ACHN (cell line): ENCODE measurements around the gene EDEM1.
"Not testable (repeated sequence)": the region's sequence is repeated elsewhere in the genome, so short reads cannot be mapped to it uniquely, and the experiment has no call there.

Experiments
- DNase-seq: peaks from one replicate; pipeline ENCODE4 v3.0.0-alpha.2; 2015
- in situ Hi-C: cut with HindIII; loops from 2 replicates; pipeline ENCODE4 v1.10.0; 2017; ENCODE audit warnings: low sequenced_read_pairs, low pct_ligation_motif_present, low pct_unique_long_range_greater_than_20kb

Gene EDEM1

GRCh38 chr3:5168110-5168509 lies 19.4 kb upstream of the EDEM1 start:
- DNase-seq, result no peak
- in situ Hi-C loops, result no loop called here

GRCh38 chr3:5169807-5170206 lies 17.7 kb upstream of the EDEM1 start:
- no peak for DNase-seq
- in situ Hi-C loops, result no loop called here

- DNase-seq, result no peak
- in situ Hi-C loops, result no loop called here
Measured at GRCh38 chr3:5170975-5171374, 16.5 kb upstream of the EDEM1 start.

GRCh38 chr3:5172018-5172417 lies 15.5 kb upstream of the EDEM1 start:
- in situ Hi-C loops, result no loop called here
- no peak for DNase-seq

DNA sequence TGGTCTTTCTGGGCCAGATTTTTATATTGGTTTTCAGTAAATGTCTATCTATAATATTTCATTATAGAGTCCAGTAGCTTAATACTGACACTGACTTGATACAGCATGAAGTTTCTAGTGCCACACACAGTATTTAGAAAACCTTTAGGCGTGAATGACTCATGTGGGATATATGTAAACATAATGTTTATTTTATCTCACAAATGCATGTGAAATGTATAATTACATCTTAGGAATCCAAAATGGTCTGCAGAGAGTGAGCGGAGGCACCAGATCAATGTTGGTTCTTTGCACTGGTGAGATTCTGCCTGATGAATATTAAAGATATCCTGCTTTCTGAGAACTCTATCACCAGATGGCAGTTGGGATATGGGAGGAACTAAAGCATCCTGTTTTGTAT lies 8.5 kb upstream of the EDEM1 start:
- DNase-seq, in situ Hi-C loops: not testable (repeated sequence)

- DNase-seq, result no peak
- in situ Hi-C loops, result no loop called here
Measured at GRCh38 chr3:5181469-5182141, 5.9 kb upstream of the EDEM1 start.

DNA sequence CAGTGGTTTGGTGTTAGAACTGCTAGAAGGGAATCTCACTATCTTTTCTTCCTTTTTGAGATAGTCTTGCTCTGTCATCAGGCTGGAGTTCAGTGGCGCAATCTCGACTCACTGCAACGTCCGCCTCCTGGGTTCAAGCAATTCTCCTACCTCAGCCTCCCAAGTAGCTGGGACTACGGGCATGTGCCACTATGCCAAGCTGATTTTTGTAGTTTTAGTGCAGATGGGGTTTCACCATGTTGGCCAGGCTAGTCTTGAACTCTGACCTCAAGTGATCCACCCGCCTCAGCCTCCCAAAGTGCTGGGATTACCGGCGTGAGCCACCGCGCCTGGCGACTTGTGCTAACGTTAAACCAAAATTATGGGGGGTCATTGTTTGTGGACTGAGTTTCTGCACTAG lies 3.8 kb upstream of the EDEM1 start:
- in situ Hi-C loops, DNase-seq: not testable (repeated sequence)

DNA sequence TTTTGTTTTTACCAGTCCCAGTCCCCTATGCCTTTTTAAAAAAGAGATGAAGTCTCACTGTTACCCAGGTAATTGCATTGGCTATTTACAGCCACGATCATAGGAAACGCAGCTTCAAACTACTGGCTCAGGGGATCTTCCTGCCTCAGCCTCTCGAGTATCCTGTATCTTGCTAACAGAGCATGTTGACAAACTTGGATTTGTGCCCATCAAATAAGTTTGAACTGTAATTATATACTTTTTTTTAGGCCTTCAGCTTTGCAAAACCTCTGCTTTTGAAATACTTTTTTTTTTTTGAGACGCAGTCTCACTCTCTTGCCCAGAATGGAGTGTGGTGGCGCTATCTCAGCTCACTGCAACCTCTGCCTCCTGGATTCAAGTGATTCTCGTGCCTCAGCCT lies 3.0 kb upstream of the EDEM1 start:
- in situ Hi-C loops, result no loop called here
- DNase-seq, result no peak

- DNase-seq, result no peak
- in situ Hi-C loops, result no loop called here
Measured at GRCh38 chr3:5185093-5185673, 2.3 kb upstream of the EDEM1 start.

GRCh38 chr3:5186089-5186857 lies 1.2 kb upstream of the EDEM1 start:
- in situ Hi-C loops, result no loop called here
- DNase-seq, result no peak

- in situ Hi-C loops, result no loop called here
- DNase-seq, result peak; percentile 40
Measured at GRCh38 chr3:5186858-5187155, 700 bp upstream of the EDEM1 start.

GRCh38 chr3:5187920-5188418 lies 462 bp downstream of the EDEM1 start:
- in situ Hi-C loops, result no loop called here
- DNase-seq, result peak; percentile 47

DNA sequence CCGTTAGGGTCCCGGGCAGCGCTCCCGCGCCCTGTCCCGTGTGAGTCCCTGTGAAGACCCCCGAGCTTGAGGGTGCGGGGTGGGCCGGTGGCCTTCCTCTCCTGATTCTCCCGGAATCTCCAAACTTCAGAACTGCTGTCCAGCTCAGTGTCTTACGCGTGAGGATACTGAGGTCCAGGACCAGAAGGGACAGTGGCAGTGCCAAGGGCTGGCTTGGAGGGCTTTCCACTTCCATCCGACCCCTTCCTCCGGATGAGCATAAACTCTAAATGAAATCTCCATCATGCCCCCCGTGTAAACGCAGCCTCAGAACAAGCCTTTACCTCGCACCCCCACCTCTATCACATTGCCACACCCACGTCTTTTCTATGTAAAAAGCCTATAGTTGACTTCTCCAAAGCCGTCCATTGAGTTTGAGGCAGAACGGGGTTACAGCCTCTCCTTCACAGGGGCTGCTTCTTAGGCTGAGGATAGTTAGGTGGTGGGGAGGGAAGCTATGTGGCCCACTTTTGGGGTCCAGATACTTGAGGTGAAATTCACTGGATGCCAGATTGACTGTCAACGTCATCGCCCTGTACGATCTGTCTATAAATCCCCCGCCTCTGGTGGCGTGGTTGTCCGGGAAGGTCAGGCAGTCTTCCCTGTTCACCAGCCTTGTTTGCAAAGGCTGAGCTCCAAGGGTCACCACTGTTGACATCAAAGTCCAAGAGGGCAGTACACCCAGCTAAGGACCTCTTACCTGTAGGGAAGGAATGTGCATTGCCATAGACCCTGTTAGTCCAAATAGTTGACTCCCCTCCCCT lies 1.1 kb downstream of the EDEM1 start:
- DNase-seq, result peak; percentile 33
- in situ Hi-C loops, result no loop called here

DNA sequence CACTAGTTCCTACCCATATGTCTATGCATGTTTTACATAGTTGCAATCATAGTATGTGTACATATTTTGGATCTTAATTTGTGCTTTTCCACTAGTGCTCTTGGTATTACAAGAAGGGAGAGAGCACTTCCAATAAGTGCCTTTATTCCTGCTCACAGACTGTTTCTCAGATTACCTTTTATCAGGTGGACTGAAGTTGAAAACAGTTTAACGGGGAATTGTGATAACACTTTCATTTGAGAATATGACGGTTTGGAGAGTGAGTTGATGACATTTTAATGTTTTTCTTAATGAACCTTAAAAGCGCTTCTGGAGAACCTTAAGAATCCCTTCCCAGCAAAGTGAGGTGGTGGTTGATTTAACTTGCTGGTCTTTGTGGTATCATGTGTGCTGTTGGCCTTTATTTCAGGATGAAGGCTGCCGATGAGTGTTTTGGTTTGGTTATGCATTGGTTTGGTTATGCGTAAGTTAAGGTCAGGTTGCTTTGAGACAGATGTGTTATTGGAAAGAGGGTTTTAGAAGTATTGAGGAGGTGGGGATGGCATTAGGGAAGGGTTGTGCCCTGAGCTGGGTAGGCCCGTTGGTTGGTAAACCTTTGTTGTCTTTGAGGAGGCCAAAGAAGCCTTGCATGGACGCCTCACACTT lies 2.8 kb downstream of the EDEM1 start:
- in situ Hi-C loops, result no loop called here
- no peak for DNase-seq

DNA sequence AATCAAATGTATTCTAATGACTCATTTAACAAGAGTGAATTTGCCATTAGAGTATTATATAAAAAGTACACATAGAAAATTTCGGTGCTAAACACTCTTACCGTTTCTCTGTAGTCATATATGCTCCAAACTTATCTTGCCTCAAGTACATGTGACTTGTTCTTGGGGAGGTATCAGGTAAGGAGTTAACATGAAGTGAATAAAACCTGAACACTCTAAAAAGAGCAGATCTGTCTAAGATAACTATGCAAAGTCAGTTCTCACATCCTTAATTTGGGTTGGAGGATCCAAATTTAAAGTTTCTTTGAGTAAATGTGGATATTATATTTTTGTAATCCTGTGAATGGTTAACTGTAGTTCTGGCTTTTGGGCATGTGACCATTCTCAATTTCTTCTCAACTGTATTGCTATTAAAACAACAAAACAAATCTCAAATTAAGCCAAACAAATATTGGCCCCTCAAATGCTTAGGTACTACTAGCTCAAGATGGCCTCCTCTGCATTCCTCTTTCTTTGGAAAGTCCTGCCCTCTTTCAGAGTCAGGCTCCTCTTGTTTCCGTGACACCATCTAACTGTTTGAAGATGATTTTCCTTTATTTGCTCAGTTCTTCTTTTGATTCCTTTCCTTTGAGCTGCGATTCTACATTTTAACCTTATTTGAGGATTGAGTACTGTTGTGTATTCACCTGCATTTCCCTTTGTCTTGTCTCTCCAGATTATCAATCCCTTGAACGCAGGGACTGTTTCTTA lies 4.2 kb downstream of the EDEM1 start:
- in situ Hi-C loops, result no loop called here
- no peak for DNase-seq

GRCh38 chr3:5192571-5193365 lies 5.3 kb downstream of the EDEM1 start:
- in situ Hi-C loops, result no loop called here
- DNase-seq, result no peak

DNA sequence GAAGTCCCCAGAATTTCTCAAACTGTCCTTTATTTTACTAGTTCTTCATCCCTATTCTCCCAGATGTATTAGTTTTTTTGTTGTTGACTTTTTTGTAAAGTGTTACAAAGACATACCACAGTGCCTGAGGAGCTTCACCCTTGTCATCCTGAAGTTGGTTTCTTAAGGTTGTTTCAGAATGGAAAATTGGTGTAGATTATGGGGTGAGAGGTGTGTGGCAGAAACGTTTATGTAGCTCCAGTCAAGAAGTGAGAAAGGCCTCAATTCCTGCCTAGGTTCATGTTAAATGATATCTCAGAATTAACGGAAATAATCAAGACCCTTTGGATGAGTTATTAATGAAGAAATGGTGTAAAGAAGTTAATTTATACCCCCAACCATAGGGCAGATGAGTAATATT lies 6.8 kb downstream of the EDEM1 start:
- no peak for DNase-seq
- in situ Hi-C loops, result no loop called here
